ENCODE results near the gene RTL10. TPM values are rescaled to one million over a fixed set of nuclear protein-coding genes. Genes with fewer than 3 reads are reported as not detected.

The RTL10 gene
- total RNA-seq, 1 donor from 2014 or later, result 20.3 TPM

DNA sequence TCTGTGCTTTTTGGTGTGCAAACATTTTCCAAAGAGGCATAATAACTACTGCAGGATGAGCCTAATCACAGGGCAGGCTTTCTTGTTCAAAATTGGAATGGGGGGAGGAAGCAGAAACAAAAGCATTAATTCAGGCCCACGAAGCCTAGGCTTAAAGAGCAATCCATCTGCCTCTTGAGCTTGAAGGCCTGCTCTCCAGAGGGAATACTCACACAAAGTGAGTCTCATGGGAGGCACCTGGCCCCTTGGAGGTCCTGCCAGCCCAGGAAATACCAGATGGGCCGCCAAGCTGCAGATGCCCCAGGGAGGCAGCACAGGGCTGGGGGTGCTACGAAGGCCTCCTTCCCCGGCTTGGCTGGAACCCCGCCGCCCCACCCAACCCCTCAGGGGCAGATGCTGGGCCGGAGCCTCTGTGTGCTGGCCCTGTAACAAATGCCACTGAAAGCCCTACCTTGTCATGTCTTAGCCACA, 47.6 kb upstream of the RTL10 start:
- TF ChIP-seq, protein P1, sequence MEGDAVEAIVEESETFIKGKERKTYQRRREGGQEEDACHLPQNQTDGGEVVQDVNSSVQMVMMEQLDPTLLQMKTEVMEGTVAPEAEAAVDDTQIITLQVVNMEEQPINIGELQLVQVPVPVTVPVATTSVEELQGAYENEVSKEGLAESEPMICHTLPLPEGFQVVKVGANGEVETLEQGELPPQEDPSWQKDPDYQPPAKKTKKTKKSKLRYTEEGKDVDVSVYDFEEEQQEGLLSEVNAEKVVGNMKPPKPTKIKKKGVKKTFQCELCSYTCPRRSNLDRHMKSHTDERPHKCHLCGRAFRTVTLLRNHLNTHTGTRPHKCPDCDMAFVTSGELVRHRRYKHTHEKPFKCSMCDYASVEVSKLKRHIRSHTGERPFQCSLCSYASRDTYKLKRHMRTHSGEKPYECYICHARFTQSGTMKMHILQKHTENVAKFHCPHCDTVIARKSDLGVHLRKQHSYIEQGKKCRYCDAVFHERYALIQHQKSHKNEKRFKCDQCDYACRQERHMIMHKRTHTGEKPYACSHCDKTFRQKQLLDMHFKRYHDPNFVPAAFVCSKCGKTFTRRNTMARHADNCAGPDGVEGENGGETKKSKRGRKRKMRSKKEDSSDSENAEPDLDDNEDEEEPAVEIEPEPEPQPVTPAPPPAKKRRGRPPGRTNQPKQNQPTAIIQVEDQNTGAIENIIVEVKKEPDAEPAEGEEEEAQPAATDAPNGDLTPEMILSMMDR (IDR thresholded peaks at IDR 0.05; ENCODE audit: unreplicated experiment), result no peak
- Mint-ChIP-seq H3K4me1 (ENCODE audit: unreplicated experiment) (no peaks in the 10 kb centered on the region), H3K27me3 (ENCODE audit: unreplicated experiment) (peaks cover 5% of the 10 kb centered on the region), H3K27ac (ENCODE audit: unreplicated experiment) (no peak overlapping the region), H3K9me3 (ENCODE audit: unreplicated experiment) (no peaks in the 10 kb centered on the region), H3K4me3 (ENCODE audit: unreplicated experiment) (no peak overlapping the region), H3K36me3 (ENCODE audit: low read depth, unreplicated experiment) (peaks cover 8% of the 10 kb centered on the region)
- DNase-seq (ENCODE audit: low spot score), result no peak

DNA sequence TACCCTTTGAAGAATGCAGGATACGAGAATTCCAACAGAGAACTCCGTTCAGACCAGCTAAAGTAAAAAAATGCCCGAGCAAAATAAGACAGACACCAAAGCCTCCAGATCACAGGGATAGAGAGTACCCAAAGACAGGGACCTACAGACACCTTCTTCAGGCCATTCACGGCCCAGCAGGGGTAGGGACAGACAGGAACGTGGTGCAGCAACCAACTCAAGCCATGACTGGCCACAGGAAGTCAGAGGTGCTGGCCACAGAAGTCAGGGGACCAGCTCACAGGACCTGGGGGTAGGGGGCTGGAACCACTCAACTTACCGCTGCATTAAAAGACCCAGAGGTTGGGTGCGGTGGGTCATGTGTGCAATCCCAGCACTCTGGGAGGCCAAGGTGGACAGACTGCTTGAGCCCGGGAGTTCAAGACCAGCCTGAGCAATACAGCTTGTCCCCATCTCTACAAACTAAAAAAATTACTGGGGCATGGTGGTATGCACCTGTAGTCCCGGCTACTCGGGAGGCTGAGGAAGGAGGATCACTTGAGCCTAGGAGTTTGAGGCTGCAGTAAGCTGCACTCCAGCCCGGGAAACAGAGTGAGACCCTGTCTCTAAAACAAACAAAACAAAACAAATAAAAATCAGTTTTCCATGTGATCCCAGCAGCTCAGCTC, 47.0 kb upstream of the RTL10 start:
- DNase-seq (ENCODE audit: low spot score), result no peak
- Mint-ChIP-seq H3K4me1 (ENCODE audit: unreplicated experiment) (no peaks in the 10 kb centered on the region), H3K27ac (ENCODE audit: unreplicated experiment) (no peak overlapping the region)

GRCh38 chr22:19900707-19901436, 46.2 kb upstream of the RTL10 start:
- H3K4me3 Mint-ChIP-seq (ENCODE audit: unreplicated experiment), result no peak overlapping the region
- H3K4me1 Mint-ChIP-seq (ENCODE audit: unreplicated experiment), result no peaks in the 10 kb centered on the region
- H3K9me3 Mint-ChIP-seq (ENCODE audit: unreplicated experiment), result no peaks in the 10 kb centered on the region
- no peak for DNase-seq (ENCODE audit: low spot score)
- peaks cover 8% of the 10 kb centered on the region for H3K36me3 Mint-ChIP-seq (ENCODE audit: low read depth, unreplicated experiment)
- TF ChIP-seq, protein P1 (IDR thresholded peaks at IDR 0.05; ENCODE audit: unreplicated experiment), result no peak
- H3K27me3 Mint-ChIP-seq (ENCODE audit: unreplicated experiment), result peaks cover 3% of the 10 kb centered on the region
- H3K27ac Mint-ChIP-seq (ENCODE audit: unreplicated experiment), result no peak overlapping the region

More for the DNA sequence above, 47.0 kb upstream of the RTL10 start:
- Mint-ChIP-seq H3K4me3 (ENCODE audit: unreplicated experiment) (no peak overlapping the region), H3K36me3 (ENCODE audit: low read depth, unreplicated experiment) (peaks cover 7% of the 10 kb centered on the region), H3K9me3 (ENCODE audit: unreplicated experiment) (no peaks in the 10 kb centered on the region), H3K27me3 (ENCODE audit: unreplicated experiment) (peaks cover 5% of the 10 kb centered on the region)
- TF ChIP-seq, protein P1 (IDR thresholded peaks at IDR 0.05; ENCODE audit: unreplicated experiment), result no peak

GRCh38 chr22:19898831-19899567, 44.3 kb upstream of the RTL10 start:
- no peak overlapping the region for H3K27ac Mint-ChIP-seq (ENCODE audit: unreplicated experiment)

More at GRCh38 chr22:19898831-19899567, 44.3 kb upstream of the RTL10 start:
- H3K4me3 Mint-ChIP-seq (ENCODE audit: unreplicated experiment), result no peak overlapping the region
- peaks cover 2% of the 10 kb centered on the region for H3K4me1 Mint-ChIP-seq (ENCODE audit: unreplicated experiment)
- H3K36me3 Mint-ChIP-seq (ENCODE audit: low read depth, unreplicated experiment), result peaks cover 8% of the 10 kb centered on the region
- H3K9me3 Mint-ChIP-seq (ENCODE audit: unreplicated experiment), result no peaks in the 10 kb centered on the region
- H3K27me3 Mint-ChIP-seq (ENCODE audit: unreplicated experiment), result peaks cover 3% of the 10 kb centered on the region
- no peak for DNase-seq (ENCODE audit: low spot score)
- TF ChIP-seq, protein P1 (IDR thresholded peaks at IDR 0.05; ENCODE audit: unreplicated experiment), result no peak

Measured in endothelial cell (in vitro differentiated cells).